Measurements from ENCODE around the gene PPP1R12C.
"Not testable (repeated sequence)": the region's sequence is repeated elsewhere in the genome, so short reads cannot be mapped to it uniquely, and the experiment has no call there.

PPP1R12C gene

GRCh38 chr19:55113570-55114039 lies 3.8 kb downstream of the PPP1R12C start:
- no peak overlapping the region for H3K27ac ChIP-seq
- no peak for TF ChIP-seq CTCF (conservative IDR thresholded peaks at IDR 0.05)
- TF ChIP-seq ZFX (IDR thresholded peaks at IDR 0.05): no peak

GRCh38 chr19:55112777-55113569 lies 4.5 kb downstream of the PPP1R12C start:
- TF ChIP-seq ZFX (IDR thresholded peaks at IDR 0.05) (no peak), CTCF (conservative IDR thresholded peaks at IDR 0.05) (no peak)
- no peak overlapping the region for H3K27ac ChIP-seq

GRCh38 chr19:55112246-55112776 lies 5.1 kb downstream of the PPP1R12C start:
- no peak for TF ChIP-seq CTCF (conservative IDR thresholded peaks at IDR 0.05)
- no peak for TF ChIP-seq ZFX (IDR thresholded peaks at IDR 0.05)
- no peak overlapping the region for H3K27ac ChIP-seq

GRCh38 chr19:55111238-55111831 lies 6.1 kb downstream of the PPP1R12C start:
- TF ChIP-seq ZFX (IDR thresholded peaks at IDR 0.05) (no peak), CTCF (conservative IDR thresholded peaks at IDR 0.05) (no peak)
- H3K27ac ChIP-seq: no peak overlapping the region

- no peak overlapping the region for H3K27ac ChIP-seq
- TF ChIP-seq ZFX (IDR thresholded peaks at IDR 0.05) (no peak), CTCF (conservative IDR thresholded peaks at IDR 0.05) (no peak)
Observed at GRCh38 chr19:55109527-55110291, 7.7 kb downstream of the PPP1R12C start.

GRCh38 chr19:55107252-55107651 lies 10.2 kb downstream of the PPP1R12C start:
- not testable (repeated sequence) for H3K27ac ChIP-seq

- TF ChIP-seq CTCF (conservative IDR thresholded peaks at IDR 0.05) (no peak), ZFX (IDR thresholded peaks at IDR 0.05) (no peak)
- no peak overlapping the region for H3K27ac ChIP-seq
Observed at GRCh38 chr19:55106591-55106990, 10.8 kb downstream of the PPP1R12C start.
